Suppressor macrophage treated with lipopolysaccharide for 1 hour (primary cell): Measurements from ENCODE around the gene BRD3OS.

Experiments used
- DNase-seq, 3 donors: peaks; one replicate each; pipeline ENCODE4 v3.0.0-alpha.2; 2020 to 2022

BRD3OS gene

GRCh38 chr9:133989625-133990365 lies 35.5 kb upstream of the BRD3OS start:
- DNase-seq: no peak

- DNase-seq: peak; percentile 33 to 37 (median 37)
Observed at GRCh38 chr9:133990366-133991213, 34.7 kb upstream of the BRD3OS start.

GRCh38 chr9:133991214-133991921 lies 33.9 kb upstream of the BRD3OS start:
- peak in 2 of 3 donors; percentile 27 to 47 for DNase-seq

DNA sequence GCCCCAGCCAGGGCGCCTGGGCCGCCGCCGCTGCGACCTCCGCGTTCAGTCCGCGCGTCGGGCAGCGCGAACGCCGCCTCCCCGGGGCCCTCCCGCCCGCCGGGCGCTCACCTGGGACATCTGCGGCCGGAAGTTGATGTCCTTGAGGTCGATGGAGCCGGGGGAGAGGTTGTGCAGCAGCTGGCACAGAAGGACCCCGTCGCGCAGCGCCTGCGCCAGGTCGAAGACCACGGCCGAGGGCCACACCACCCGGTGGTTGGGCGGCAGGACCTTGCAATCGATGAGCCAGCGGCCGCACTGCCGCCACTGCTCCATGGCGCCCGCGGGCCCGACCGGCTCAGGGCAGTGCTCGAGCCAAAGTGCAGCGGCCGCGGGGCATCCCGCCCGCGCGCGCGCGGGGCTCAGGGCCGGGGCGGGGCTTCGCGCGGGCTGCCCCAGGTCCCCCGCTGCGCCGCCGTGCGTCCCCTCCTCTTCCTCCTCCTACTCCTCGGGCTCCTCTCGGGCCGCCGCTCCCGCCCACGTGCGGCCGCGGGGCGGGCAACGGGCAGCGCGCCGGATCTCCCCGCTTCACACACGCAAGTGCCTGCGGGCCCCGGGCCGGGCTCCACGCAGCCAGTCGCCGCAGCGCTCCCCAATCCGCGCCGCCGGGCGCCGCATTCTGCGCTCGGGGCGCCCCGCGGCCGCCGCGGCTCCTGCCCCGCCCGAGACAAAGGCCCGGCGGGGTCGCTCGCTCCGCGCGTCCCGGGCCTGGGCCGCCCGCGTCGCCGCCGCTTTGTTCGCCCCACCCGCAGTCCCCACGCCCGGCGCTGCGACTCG lies 33.1 kb upstream of the BRD3OS start, which contains the start of gene VAV2:
VAV2 (minus strand) TSS at position 361 of the 816 bp plus-strand sequence; CDS start at position 315, 46 bp downstream.
- DNase-seq: peak; percentile 66 to 87 (median 72)

DNA sequence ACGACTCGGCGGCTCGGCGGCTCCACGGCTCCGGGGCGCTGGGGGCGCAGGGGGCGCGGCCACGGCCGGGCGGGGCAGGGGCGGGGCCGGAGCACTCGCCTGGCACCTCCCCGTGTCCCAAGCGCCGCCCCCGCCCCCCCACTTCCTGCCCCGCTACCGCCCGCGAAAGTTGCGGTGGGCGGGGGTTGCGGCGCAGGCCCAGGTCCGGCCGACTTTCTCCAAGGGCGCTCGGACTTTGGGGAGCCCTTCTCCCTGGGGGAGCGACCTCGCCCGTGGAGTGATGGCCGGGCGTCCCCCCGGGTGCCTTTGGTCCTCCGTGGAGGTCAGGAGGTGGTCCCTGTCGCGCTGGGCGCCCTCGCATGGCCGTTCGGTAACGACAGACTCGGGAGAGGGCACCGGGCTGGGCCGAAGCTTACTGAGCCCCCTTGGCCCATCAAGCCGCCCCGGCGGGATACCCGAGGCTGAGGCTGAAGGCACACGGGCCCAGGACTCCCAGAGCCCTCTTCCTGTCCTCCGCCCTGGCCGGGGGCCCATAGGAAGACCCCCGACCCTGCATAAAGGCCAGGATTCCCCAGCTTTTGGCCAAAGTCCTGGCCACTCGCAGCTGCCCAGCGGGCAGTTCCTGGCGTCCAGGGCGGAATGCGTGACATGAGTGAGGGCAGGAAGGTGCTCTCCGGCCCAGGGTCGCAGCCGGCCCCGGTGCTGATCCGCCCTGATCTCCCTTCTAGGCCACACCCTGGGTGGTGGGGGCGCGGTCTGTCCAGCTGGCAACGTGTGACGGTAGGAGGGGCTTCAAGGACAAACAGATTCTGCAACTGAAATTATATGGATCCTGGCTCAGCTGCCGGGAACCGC lies 32.3 kb upstream of the BRD3OS start:
- peak; percentile 86 to 95 (median 88) for DNase-seq

- DNase-seq: no peak
Observed at GRCh38 chr9:133993635-133994253, 31.5 kb upstream of the BRD3OS start.

- peak; percentile 77 to 92 (median 88) for DNase-seq
Observed at GRCh38 chr9:133994353-133995011, 30.8 kb upstream of the BRD3OS start.

DNA sequence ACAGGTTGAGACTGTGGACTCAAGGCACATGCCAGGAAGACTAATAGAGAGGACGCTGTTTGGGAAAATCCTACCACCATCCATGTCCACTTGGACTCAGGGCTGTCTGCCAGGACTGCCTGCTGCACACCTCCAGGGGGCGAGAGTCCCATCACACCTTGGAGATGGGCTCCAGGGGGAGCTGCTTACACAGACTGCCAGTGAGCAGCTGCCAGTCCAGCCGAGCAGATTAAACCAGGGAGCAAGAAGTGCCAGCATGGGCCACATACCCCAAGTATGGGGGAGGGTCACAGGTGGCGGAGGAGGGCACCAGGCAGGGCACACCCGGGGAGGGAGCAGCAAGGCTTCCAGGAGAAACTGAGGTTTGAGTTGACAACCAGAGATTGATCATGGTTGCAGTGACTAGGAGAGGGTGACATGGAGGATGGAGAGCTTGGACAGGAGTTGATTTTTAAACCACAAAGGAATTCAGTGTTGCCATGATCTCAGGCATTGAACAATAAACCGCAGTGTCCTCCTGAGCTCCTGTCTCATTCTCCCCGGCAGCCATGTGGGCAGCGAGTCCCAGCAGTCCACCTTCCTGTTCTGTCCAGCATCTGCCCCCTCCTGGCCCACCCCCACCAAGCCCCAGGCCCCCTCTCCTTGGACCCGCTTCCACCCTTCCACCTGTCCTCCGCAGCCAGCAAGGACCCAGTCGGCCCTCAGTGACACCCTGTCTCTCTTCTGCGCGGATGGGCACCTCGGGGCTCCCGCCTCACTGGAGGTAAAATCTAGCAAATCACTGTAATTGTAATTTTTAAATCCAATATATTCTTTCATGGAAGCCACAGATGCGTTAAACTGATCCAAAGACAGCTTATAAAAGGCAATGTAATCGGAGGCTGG lies 30.0 kb upstream of the BRD3OS start:
- DNase-seq: peak in 2 of 3 donors; percentile 9 to 15

- peak; percentile 42 to 47 (median 43) for DNase-seq
Observed at GRCh38 chr9:133996531-133997520, 28.5 kb upstream of the BRD3OS start.

GRCh38 chr9:133997584-133997983 lies 27.7 kb upstream of the BRD3OS start:
- DNase-seq: no peak

DNA sequence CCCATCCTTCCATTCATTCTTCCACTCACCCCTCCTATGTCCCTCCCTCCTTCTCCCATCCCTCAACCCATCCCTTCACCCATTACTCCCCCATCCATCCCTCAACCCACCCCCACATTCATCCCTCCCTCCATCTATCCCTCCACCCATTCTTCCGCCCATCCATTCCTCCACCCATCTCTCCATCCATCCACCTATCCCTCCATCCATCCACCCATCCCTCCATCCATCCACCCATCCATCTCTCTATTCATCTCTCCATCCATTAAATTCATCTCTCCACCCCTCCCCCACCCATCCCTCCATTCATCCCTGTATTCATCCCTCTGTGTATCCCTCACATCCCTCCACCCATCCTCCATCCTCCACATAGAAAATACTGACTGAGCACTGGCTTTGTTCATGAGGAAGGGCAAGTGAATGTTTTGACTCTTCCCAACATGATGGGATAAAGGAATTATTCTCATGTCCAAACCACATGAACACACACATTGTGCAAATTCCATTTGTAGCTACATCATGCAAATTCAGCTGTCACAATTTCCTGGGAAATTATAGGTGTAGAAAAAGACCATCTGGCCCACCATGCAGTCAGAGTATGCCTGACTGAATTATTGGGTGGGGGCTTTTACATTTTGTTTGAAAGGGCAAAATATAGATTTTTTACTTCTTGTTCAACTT lies 26.2 kb upstream of the BRD3OS start:
- no peak for DNase-seq

DNA sequence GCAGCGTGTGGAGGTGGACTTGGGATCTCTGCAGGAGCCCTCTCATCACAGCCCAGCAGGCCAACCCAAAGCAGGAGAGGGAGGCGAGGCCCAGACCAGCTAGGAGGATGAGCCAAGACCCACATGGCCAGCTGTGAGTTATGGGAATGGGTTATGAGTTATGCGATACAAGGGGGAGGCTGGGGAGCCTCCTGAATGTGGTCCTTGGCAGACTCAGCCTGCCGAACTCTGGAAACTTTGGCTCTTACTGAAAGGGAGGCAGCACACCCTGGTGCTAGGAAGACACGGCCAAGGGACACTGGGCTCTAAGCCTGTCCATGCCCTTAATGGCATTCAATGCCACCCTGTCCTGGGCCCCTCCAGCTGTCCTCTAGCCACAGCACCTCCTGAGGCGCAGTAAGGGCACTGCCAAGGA lies 25.4 kb upstream of the BRD3OS start:
- no peak for DNase-seq

DNA sequence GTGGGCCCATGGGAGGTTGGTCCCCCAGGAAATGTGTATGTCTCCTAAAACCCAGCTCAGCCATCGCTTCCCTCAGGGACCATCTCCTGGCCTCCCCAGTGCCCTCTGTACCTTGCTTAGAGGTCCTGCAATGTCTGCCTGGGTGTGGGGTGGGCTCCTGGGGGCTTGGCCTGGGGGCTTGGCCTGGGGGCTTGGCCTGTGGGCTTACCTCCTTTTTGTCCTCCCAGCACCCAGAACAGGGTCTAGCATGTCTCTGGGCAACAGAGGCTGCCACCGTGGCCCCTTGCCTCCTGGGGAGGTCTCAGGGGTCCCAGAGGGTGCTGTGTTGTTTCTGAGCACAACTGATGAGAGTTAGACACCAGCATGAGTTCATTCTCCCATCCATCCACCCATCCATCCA lies 22.5 kb upstream of the BRD3OS start:
- DNase-seq: no peak

DNA sequence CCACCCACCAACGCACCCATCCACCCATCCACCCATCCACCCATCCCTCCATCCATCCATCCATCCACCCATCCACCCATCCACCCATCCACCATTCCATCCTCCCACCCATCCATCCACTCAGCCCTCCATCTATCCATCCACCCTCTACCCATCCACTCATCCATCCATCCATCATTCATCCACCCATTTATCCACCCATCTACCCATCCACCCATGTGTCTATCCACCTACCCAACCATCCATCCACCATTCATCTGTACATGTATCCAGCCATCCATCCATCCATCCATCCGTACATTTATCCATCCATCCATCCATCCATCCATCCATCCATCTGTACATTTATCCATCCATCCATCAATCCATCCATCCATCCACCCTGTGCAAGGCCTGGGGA lies 22.0 kb upstream of the BRD3OS start:
- DNase-seq: no peak

DNA sequence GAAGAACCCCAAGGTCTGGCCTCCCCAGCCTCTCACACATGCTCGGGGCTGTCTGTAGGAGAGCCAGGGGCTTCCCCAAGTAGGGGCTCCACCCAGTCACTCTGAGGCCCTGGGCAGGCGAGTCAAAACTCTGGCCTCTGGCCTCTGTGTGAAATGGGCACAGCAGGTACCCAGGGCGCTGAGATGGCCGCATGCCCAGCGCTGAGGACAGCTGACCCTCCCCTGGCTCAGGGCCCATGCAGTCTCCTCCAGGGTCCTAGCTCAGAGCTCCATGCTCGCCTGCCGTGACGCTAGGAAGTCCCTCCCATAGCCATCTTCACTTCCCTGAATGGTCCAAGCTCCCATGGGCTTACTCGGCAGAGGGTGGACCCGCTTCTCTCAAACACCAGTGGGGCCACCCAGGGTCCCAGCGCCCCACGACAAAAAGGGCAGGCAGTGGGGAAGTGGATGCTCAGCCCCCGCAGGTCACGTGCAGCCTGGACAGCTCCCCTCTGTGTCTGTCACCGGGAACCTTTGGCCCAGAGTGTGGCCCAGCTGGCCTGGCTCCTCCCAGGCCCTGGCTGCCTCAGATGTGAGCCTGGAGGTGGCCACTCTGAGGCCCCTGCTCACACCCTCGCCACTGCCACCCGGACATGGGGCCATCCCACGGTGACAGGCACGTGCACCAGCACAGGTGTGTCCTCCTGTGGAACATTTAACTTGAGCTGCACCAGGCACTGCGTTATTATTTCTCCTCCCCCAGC lies 21.0 kb upstream of the BRD3OS start:
- no peak for DNase-seq

GRCh38 chr9:134004881-134005280 lies 20.4 kb upstream of the BRD3OS start:
- DNase-seq: no peak

DNA sequence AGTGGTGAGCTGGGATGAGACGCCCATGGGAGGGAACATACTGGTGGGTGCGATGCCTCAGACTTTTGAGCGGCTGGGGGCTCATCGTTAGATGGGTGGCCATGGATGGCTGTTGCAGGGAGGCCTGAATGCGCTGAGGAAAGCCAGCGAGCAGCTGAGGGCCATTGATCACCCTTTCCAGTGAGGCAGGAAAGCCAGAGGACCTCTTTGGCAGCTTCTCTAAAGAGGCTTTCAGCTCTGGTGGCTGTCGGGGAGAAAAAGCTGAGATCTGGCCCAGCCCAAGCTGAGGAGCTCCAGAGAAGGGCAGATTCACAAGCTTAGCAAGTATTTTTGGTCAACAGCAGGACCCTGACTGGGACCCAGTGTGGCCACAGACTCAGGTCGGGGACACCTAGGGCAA lies 19.9 kb upstream of the BRD3OS start:
- DNase-seq: no peak
